Stimulated activated CD4-positive, alpha-beta T cell treated with anti-CD3 and anti-CD28 coated beads, Interleukin-12 subunit alpha, Interleukin-12 subunit beta, amount 100 ng/mL, for 24 hours (primary cell): ENCODE results near the gene MICU1.
A peak's percentile ranks its signal among the peaks of the same experiment; 100 is the strongest.
"Not testable (repeated sequence)": the region's sequence is repeated elsewhere in the genome, so short reads cannot be mapped to it uniquely, and the experiment has no call there.

Experiments
- DNase-seq, 2 experiments: peaks; one replicate each; pipeline ENCODE4 v3.0.0-alpha.2; 2020; ENCODE audit warnings: low read depth in 2 of 2

Gene MICU1

DNA sequence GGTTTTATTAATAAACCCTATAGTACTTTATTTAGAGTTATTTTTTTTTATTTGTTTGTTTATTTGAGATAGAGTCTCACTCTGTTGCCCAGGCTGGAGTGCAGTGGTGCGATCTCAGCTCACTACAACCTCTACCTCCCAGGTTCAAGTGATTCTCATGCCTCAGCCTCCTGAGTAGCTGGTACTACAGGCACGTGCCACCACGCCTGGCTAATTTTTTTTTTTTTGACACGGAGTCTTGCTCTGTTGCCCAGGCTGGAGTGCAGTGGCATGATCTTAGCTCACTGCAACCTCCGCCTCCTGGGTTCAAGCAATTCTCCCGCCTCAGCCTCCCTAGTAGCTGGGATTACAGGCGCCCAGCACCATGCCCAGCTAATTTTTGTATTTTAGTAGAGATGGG, 279.8 kb downstream of the MICU1 start:
- not testable (repeated sequence) for DNase-seq

DNA sequence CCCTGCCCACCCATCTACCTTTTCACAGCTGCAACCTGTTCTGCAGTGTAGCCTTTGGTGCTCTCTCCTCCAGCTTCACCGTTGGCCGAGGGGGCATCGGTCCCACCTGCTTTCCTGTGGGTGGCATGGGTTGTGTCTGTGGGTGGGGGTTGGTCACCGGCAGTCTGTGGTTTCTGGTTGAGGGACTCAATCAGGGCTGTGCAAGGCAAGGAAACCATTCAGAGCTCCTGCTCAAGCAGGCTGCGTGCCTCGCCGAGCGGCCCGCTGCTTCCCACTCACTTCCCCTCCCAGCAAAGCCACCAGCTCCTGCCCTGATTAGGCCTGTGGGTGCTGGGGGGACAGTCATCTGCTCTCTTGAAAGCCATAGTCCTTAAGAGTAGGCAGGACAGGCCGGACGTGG, 280.9 kb downstream of the MICU1 start:
- no peak for DNase-seq

DNA sequence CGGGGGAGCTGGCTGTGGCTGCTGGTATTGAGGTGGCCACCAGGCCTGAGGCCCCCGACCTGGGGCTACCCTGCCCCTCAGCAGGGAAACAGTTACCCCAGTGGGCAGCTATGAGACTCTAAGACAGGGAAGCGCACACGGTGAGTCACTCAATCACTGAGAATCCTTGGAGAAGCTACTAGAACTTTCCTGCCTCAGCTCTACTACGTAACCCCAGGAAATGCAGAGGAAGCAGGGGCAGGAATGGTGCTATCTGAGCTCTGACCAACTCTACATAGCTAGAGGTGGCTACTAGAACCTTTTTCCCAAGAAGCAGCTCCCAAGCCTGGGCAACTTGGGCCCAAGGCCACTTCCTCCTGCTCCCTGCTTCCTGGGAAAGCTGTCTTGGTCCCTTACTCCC, 283.0 kb downstream of the MICU1 start:
- DNase-seq, result no peak

DNA sequence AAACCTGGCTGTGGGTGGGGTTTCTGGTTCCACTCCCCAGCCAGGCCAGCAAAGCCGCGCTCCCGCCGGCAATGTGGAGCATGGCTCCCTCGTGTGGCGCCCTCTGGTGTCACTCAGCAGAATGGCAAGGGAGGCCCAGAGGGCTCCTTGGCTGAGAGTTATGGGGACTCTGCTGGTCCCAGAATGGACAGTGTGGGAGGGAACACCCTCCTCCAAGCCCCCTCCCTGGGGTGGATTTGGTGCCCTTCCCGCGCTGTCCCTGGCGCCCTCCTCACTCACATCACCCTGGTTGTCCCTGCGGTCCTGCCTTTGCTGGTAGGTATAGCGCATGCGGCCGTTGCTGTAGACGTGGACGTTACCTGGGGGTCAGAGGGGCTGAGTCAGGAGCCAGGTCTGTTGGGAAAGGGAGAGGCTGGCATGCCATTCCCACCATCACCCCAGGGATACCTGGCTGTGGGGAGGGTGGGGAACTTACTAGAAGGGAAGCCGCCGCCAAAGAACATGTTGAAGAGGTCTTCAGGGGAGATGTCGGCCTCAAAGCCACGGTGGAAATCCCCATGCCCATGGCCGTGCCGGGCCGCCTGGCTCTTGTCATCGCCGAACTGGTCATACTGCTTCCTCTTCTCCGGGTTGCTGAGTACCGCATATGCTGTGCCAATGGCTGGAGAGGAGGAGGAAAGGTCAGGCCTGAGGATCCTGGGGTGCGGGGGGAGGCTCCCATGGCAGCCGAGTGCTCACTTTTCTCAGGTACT, 285.2 kb downstream of the MICU1 start:
- DNase-seq, result peak in 1 of 2 experiments; percentile 76

DNA sequence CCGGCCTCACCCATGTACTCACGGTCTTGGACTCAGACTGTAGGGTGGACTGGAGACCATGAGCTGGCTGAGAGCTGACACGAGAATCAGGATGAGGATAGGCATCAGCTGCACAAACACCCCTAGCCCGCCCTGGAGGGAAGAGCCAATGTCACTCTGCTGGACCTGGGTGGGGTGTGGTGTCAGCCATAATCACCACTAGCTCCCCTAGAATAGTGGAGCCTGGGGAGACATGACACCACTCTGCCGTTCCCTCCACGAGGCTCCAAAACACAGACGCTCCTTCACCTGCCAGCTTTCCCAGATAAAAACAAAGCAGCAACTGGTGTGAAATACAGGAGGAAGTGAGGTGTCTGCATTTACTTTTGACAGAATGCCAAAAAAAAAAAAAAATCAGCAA, 287.7 kb downstream of the MICU1 start:
- DNase-seq, result no peak

DNA sequence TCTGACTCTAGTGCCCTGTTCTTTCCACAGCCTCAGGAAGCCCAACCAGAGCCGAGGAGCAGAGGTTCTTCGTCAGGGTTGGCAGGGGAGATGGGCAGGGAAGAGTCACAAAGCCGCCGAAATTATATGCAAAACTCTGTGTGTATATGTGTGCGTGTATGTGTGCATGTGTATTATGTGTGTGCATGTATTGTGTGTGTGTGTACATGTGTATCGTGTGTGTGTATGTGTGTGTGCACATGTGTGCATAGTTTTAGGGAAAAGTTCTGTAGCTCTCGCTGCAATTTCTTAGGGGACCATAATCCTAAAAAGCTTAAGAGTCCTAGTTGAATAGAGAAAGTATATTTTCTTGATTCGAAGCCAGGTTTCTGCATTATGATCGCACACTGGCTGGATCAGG, 288.2 kb downstream of the MICU1 start:
- DNase-seq, result no peak

DNA sequence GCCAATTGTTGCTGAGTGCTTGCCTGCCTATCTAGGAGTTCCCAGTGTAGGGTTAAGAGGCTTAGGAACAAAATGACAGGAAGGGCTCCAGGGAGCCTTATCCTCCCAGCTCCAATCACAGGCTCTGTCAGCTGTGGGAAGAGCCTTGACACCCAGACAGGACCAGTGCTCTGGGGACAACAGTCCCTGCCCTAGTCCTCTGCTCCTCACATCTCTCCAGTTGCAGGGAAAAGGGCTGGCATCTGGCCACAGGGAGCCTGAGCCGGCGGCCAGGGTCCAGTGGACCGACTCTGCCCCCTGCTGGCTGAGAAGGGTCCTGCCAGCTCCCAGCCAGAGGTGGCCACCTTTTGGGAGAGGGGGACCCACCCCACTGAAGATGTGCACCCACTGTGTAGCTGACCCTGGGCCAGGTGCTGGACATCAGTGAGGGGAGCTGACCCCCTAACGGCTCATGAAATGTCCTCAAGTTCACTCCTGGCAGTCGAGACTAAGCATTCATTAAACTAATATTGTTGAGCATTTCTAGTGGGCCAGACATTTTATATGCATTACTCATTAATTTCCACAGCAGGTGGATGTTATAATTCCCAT, 288.7 kb downstream of the MICU1 start:
- no peak for DNase-seq

DNA sequence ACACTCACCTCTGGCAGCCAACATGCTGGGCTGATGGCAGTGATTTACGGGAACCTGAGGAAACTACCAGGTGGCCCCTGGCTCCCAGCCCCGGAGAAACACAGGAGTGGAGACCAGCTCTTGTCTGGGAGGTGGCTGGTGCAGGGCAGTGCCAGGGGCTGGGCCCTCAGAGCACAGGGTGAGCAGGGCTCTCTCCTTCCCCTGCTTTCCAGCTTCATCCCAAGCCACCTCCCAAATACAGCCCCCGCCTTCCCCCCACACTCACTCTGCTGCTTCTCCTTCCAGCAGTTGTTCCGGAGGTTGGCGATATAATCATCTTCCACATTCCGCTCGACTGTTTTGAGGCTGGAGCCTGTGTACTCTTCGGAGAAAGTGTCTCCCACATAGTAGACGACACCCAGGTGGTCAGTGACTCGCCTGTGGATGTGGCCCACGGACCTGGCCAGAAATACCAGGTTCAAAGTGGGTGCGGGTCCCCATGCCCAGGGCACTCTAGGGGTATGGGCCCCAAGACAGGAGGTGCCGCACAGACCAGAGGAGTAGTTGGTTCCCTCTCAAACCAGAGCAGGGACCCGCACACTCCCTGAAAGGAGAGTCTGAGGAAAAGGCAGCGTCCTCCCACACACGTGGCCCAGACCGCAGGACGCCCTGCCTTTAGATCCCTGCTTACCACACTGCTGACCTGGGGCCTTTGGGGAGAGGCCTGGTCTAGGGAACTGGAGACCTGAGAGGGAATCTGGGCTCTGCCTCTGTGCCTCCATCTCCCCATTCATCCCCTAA, 289.4 kb downstream of the MICU1 start:
- DNase-seq, result no peak

DNA sequence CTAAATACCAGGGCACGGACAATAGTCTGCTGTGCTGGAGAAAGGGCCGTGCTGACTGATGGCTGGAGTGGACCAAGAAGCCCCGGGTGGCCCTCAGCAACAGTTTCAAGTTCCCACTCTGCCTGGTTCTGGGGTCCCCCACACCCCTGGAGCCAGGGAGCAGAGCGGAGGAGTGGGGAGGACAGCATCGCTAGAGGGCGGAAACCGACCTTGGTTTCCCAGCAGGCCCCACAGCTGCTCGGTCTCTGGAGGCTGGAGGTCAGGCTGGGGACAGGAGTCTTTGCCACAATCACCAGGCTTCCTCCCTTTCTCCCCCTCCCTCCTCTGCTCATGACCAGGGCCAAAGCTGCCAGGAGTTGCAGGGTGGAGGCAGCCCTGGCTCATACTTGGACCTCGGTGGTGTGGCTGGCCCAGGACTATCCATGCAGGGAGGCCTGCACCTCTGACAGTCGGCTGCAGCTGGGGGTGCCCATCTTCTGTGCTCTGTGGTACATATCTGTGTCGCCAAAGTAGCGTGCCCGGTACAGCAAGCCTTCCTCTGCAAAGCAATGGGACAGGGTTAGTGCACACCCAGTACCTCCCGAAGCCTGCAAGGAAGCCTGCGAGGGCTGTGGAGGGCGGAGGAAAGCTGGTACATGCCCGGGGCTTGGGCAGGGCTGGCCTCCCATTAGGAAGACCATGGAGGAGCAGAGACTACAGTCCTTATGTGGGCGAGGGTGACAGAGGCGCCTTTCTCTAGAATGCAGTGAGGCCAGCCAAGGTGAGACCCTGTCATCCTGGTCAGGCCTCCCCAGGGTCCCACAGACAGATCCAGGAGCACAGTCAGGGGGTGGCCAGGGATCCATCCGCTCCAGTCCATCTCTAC, 290.3 kb downstream of the MICU1 start:
- no peak for DNase-seq

DNA sequence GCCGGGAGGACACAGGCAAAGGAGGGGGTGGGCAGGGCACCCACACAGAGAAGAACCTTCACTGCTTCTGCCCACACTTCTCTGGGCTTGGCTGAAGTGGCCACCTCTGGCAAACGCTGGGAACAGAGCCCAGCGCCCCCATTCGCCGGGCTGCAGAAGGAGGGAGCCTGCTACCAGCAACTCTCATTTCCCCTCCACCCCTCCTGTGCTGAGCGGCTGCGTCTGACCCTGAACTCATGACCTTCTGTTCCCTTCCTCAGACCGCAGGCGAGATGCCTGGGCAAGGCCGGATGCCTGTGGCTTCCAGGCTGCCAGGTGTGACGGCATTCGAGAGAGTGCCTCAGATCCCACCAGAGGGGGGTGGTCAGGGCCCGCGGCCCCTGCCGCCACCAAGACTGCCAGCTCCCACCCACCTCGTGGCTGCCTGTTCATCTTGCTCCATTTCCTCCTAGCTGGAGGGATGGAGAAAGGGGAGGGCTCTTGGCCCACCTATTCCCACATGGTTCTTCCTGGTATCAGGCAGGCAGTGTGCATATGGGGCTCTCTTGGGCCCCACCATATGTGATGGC, 291.0 kb downstream of the MICU1 start:
- peak in 1 of 2 experiments; percentile 78 for DNase-seq

DNA sequence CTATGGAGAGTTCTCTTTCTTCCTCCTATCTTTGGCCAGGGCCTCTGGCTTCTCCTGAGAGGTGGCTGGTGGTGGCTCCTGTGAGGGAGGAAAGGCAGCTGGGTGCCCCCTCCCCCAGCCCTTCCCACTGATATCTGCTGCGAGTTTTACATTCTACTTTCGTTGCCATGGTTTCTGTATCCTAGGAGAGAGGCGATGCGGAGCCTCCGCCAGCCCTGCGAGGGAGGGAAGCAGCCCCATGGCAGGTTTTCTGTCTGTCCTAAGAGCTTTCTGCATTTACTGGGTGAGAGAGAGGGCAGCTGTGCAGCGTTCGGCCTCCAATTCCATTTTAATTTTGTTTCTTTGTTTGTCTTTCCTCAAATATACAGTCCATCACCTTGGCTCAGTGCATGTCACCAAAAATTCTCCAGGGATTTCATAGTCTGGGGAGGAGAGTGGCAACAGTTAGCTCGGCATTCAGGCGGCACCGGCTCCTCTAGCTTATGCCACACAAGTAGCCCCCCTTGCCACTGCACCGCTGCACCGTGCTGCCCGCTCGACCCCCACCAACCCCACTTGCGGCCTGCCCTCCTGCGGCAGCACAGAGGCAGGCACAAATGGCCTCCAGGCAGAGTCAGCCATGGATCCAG, 291.6 kb downstream of the MICU1 start:
- no peak for DNase-seq

DNA sequence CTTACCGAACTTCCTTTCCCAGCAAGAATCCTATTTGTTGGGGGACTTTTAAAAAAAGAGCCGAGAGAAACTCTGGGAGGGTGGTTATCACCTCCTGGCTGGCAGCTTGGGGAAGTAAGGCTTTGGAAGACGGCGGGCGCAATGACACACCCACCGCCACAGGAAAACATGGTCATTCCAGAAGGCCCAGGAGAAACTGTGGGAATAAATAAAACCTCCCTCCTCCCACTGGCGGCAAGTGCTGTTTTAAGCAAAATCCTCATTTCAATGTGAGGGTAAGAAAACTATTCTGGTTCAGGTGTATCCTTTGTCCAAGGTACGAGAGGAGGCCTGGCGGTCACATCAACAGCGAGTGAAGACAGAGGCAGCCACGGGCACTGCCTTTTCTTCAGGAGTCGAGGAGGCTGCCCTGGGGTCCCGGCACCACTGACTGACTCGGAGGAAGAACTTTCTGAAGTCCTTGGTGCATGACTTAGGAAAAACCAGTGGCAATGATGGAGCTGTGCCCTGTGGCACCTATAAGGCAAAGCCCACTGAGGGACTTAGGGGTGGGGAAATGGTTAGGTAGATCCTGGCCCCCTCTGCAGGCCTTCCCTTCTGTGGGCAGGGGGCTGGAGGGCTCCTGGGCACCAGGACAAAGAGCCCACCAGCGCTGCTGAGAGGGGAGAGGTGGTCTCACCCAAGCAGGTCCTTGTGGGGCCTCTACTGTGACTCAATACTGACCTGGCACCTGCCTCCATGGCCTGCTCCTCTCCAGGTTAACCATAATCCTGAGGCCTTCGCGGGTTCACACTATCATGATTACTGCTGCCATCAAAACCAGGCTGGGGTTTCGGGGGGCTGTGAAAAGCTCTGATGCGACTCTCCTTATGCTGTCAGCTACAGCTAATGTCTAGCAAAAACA, 292.5 kb downstream of the MICU1 start:
- DNase-seq, result no peak

DNA sequence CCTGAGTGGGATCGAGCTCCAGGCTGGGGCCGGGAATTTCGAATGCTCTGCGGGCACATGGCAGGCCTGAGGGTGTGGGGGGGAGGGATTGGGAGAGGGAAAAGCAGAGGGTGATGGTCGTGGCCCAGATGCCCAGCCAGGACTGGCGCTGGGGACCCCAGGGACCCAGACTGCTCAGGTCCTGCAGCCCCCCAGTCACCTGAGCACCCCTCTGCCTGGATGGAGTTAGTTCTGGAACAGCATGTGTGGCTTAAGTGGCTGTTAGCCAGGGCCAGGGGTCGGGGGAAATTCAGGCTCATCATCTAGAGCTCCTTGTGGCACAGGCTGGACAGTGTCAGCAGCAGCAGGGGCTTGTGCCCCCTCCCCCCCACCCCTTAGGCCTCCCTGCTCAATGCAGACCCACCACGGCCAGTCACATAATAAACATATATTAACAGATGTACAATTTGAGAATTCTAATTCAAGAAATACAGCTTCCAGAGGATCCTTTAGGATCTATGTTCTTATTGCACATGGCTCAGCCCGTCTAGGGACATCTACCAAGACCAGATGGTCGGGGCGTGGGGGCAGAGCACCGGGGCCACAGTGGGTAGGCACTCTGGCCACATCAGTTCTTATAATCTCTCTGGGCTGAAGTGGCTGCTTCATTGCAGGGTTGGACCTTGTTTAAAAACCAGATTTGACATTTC, 293.3 kb downstream of the MICU1 start:
- DNase-seq, result no peak

DNA sequence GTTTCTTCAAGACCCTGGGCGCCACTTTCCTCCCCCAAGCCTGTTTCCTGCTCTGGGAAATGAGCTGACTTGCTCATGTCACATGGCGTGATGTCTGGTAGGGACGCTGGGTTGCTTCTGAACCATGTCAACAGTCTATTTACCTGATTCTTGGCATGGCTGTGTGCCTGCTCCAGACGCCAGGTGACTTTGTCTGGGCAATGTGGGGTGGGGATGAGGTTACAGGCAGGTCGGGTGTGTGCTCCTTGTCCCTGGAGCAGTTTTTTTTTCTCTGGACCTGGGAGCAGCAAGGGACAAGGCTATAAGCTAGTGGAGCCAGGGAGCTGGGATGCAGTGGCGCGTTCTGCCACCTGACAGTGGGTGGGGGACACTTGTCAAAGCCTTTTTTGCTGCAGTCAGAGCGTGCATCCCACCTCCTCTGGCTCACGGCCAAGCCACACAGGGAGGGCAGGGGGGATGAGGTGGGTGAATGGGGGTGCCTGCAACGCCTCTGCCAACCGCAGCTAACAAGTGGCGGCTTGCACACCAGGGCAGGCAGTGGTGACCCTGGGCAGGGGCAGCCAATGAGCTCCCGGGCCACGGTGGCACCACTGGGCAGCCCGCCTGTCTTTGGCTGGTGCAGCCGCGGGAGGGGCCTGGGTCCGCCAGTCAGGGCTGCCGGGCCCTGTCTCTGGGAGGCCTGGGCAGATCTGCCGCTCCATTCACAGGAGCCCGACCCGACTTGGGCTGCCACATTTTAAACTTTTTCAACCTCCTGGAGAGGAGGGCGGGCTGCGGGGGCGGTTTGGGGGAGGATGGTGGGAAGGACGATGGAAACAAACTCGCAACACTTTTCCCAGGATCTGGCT, 294.1 kb downstream of the MICU1 start:
- DNase-seq, result peak; percentile 74 to 84

DNA sequence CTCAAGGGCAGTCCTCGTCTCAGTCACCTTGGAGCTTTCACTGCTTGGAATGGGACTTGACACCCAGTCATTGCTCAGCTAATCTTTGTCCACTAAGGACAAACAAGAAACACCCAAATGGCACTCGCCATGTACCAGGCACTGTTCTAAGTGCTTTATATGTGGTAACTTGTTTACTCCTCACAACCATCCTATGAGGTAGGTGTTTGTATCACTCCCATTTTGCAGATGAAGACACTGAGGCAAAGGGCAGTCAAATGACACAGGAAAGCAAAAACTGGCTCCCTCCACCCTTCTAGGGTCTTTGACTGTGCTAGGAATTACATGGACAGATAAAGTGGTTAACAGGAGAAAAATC, 295.8 kb downstream of the MICU1 start:
- DNase-seq, result no peak

DNA sequence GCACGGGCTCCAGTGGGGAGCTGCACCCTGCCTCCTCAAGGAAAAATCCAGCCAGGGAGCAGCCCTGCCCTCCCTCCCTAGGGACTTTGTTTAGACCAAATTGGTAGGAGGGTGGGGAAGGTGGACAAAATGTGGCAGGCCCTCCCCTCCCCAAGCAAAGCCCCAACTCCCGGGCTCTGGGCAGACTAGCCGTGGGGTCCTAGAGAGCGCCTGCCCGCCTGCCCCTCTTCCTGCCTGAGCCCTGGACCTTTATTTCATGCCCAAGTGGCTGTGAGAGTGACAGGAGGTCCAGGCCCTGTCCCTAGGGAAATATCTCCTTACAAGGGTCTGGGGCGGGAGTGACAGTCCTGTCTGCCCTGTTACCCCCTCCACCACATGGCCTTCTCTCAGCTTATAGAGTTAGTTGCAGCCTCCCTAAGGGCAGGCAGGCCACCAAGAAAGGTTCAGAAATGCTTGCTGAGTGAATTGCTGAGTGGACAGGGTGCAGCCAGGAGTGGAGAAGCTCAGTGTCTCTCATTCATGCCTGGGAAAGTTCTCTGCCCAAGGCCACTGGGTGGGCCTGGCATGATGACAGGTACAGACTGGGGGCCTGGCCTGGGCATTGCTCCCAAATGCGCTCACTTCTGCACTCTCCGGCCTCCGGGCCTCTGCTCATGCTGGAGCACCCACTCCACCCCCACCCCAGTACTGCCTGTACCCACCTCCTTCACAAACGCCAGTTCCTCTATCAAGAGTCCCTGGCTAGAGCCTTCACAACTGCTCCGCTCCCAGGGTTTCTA, 296.4 kb downstream of the MICU1 start:
- no peak for DNase-seq

DNA sequence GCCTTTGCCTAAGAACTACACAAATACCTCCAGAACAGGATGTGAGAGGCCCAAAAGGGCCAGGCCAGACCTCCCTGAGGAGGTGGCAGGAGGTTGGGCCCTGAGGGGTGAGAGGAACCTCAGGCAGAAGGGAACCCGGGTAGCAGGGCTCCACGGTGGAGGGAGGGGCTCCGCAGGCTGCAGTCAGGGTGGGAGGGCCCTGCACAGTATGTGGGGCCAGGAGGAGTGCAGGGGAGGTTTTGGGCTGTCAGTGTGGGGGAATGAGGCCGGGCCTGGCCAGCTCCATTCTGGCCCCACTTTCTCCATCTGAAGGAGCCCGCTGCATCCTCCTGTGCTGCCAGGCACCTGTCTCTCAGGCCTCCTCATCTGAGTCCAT, 297.1 kb downstream of the MICU1 start:
- DNase-seq, result no peak
